GM23338 (cell line): ENCODE results near the gene GRIN3B. TPM values are rescaled to one million over a fixed set of nuclear protein-coding genes. Genes with fewer than 3 reads are reported as not detected.

Source experiments
- polyA plus RNA-seq: library from polyadenylated mRNA; unstranded; fragments of >200 nt; fragmentation: Nextera tagmentation; extraction: Ambion mirVana; gene quantifications from 2 replicates; pipeline ENCODE4 v1.2.1, GENCODE V29; 2016
- small RNA-seq: library from RNA; depleted of rRNA; stranded (forward); fragments of <200 nt; gene quantifications from one replicate; pipeline ENCODE3, GENCODE V24; 2014; ENCODE audit warnings: low replicate concordance
- total RNA-seq: library from RNA; depleted of rRNA; stranded (reverse); fragments of >200 nt; shearing (Covaris generic); gene quantifications from 2 replicates; pipeline ENCODE4 v1.2.3, GENCODE V29; 2014; rRNA removed

GRIN3B gene
- total and polyA plus RNA-seq, 2 experiments from 2014 or later: 0.11 to 2.8 TPM

Small RNA genes lying within 50 kb of the gene (small RNA-seq; reads per million reads assigned to genes)
- gene RNU6-2: 0.62 reads per million, percentile 43 among the genes with 10 or more reads in this experiment

Other genes starting within 250 kb of the GRIN3B start
- 0.23 and 0.28 TPM in 2 replicates for gene MISP, start 249.3 kb upstream of the GRIN3B start, total RNA-seq
- 0.27 and 0.40 TPM in 2 replicates for gene MISP, start 249.3 kb upstream of the GRIN3B start, polyA plus RNA-seq
- gene PTBP1, start 203.0 kb upstream of the GRIN3B start, total RNA-seq: 539 and 552 TPM in 2 replicates
- gene PTBP1, start 203.0 kb upstream of the GRIN3B start, polyA plus RNA-seq: 632 and 705 TPM in 2 replicates
- gene PLPPR3, start 178.5 kb upstream of the GRIN3B start, total RNA-seq: 74.7 and 81.1 TPM in 2 replicates
- 13.6 and 14.8 TPM in 2 replicates for gene PLPPR3, start 178.5 kb upstream of the GRIN3B start, polyA plus RNA-seq
- gene AZU1, start 172.6 kb upstream of the GRIN3B start, total RNA-seq: 0.50 and 1.4 TPM in 2 replicates
- 0.30 and 0.78 TPM in 2 replicates for gene AZU1, start 172.6 kb upstream of the GRIN3B start, polyA plus RNA-seq
- gene PRTN3, start 159.4 kb upstream of the GRIN3B start, total RNA-seq: 0.21 and 2.4 TPM in 2 replicates
- gene PRTN3, start 159.4 kb upstream of the GRIN3B start, polyA plus RNA-seq: 0.68 and 0.87 TPM in 2 replicates
- gene ELANE, start 148.1 kb upstream of the GRIN3B start, total RNA-seq: not detected in 2 replicates
- not detected in 2 replicates for gene ELANE, start 148.1 kb upstream of the GRIN3B start, polyA plus RNA-seq
- gene CFD, start 140.8 kb upstream of the GRIN3B start, total RNA-seq: 0.90 and 3.5 TPM in 2 replicates
- 3.4 and 4.7 TPM in 2 replicates for gene CFD, start 140.8 kb upstream of the GRIN3B start, polyA plus RNA-seq
- gene MED16, start 107.2 kb upstream of the GRIN3B start, total RNA-seq: 62.3 and 73.6 TPM in 2 replicates
- 52.7 and 58.7 TPM in 2 replicates for gene MED16, start 107.2 kb upstream of the GRIN3B start, polyA plus RNA-seq
- not detected in 2 replicates for gene RNU6-9, start 106.9 kb upstream of the GRIN3B start, total RNA-seq
- gene RNU6-9, start 106.9 kb upstream of the GRIN3B start, polyA plus RNA-seq: not detected in 2 replicates
- gene R3HDM4, start 87.2 kb upstream of the GRIN3B start, total RNA-seq: 87.1 and 87.8 TPM in 2 replicates
- 76.5 and 87.4 TPM in 2 replicates for gene R3HDM4, start 87.2 kb upstream of the GRIN3B start, polyA plus RNA-seq
- 2.4 and 4.0 TPM in 2 replicates for gene KISS1R, start 83.1 kb upstream of the GRIN3B start, total RNA-seq
- gene KISS1R, start 83.1 kb upstream of the GRIN3B start, polyA plus RNA-seq: 0.78 and 1.0 TPM in 2 replicates
- gene ARID3A, start 74.4 kb upstream of the GRIN3B start, total RNA-seq: 48.8 and 51.6 TPM in 2 replicates
- gene ARID3A, start 74.4 kb upstream of the GRIN3B start, polyA plus RNA-seq: 33.6 and 36.6 TPM in 2 replicates
- 112 and 157 TPM in 2 replicates for gene WDR18, start 16.1 kb upstream of the GRIN3B start, total RNA-seq
- 155 and 156 TPM in 2 replicates for gene WDR18, start 16.1 kb upstream of the GRIN3B start, polyA plus RNA-seq
- 144 and 196 TPM in 2 replicates for gene TMEM259, start 20.7 kb downstream of the GRIN3B start, total RNA-seq
- gene TMEM259, start 20.7 kb downstream of the GRIN3B start, polyA plus RNA-seq: 82.8 and 84.5 TPM in 2 replicates
- gene RNU6-2, start 21.1 kb downstream of the GRIN3B start, total RNA-seq: not detected in 2 replicates
- not detected in 2 replicates for gene RNU6-2, start 21.1 kb downstream of the GRIN3B start, polyA plus RNA-seq
- gene CNN2, start 26.2 kb downstream of the GRIN3B start, total RNA-seq: 392 and 426 TPM in 2 replicates
- gene CNN2, start 26.2 kb downstream of the GRIN3B start, polyA plus RNA-seq: 314 and 330 TPM in 2 replicates
- 18.1 and 22.2 TPM in 2 replicates for gene ABCA7, start 39.7 kb downstream of the GRIN3B start, total RNA-seq
- 27.4 and 30.3 TPM in 2 replicates for gene ABCA7, start 39.7 kb downstream of the GRIN3B start, polyA plus RNA-seq
- gene ARHGAP45, start 66.7 kb downstream of the GRIN3B start, total RNA-seq: 56.0 and 71.8 TPM in 2 replicates
- gene ARHGAP45, start 66.7 kb downstream of the GRIN3B start, polyA plus RNA-seq: 24.7 and 28.3 TPM in 2 replicates
- gene POLR2E, start 95.0 kb downstream of the GRIN3B start, total RNA-seq: 257 and 303 TPM in 2 replicates
- 254 and 286 TPM in 2 replicates for gene POLR2E, start 95.0 kb downstream of the GRIN3B start, polyA plus RNA-seq
- gene GPX4, start 103.6 kb downstream of the GRIN3B start, total RNA-seq: 284 and 351 TPM in 2 replicates
- gene GPX4, start 103.6 kb downstream of the GRIN3B start, polyA plus RNA-seq: 543 and 573 TPM in 2 replicates
- gene SBNO2, start 173.8 kb downstream of the GRIN3B start, total RNA-seq: 28.0 and 35.4 TPM in 2 replicates
- gene SBNO2, start 173.8 kb downstream of the GRIN3B start, polyA plus RNA-seq: 6.3 and 6.9 TPM in 2 replicates
- 84.4 and 96.5 TPM in 2 replicates for gene STK11, start 205.4 kb downstream of the GRIN3B start, total RNA-seq
- gene STK11, start 205.4 kb downstream of the GRIN3B start, polyA plus RNA-seq: 19.4 and 23.7 TPM in 2 replicates
- 10.8 and 14.1 TPM in 2 replicates for gene CBARP, start 237.6 kb downstream of the GRIN3B start, total RNA-seq
- gene CBARP, start 237.6 kb downstream of the GRIN3B start, polyA plus RNA-seq: 2.0 TPM in 2 replicates
- 78.7 and 139 TPM in 2 replicates for gene ATP5F1D, start 241.3 kb downstream of the GRIN3B start, total RNA-seq
- 396 and 420 TPM in 2 replicates for gene ATP5F1D, start 241.3 kb downstream of the GRIN3B start, polyA plus RNA-seq
- 84.5 and 113 TPM in 2 replicates for gene MIDN, start 248.2 kb downstream of the GRIN3B start, total RNA-seq
- 28.6 and 33.3 TPM in 2 replicates for gene MIDN, start 248.2 kb downstream of the GRIN3B start, polyA plus RNA-seq